GM19240 (cell line): ENCODE measurements around the gene PCNX2.
"Not testable (repeated sequence)": the region's sequence is repeated elsewhere in the genome, so short reads cannot be mapped to it uniquely, and the experiment has no call there.

ENCODE experiments used
- DNase-seq: peaks from one replicate; pipeline ENCODE4 v3.0.0; 2011; ENCODE audit warnings: low spot score; ENCODE audit not compliant: insufficient read length

Gene PCNX2

DNA sequence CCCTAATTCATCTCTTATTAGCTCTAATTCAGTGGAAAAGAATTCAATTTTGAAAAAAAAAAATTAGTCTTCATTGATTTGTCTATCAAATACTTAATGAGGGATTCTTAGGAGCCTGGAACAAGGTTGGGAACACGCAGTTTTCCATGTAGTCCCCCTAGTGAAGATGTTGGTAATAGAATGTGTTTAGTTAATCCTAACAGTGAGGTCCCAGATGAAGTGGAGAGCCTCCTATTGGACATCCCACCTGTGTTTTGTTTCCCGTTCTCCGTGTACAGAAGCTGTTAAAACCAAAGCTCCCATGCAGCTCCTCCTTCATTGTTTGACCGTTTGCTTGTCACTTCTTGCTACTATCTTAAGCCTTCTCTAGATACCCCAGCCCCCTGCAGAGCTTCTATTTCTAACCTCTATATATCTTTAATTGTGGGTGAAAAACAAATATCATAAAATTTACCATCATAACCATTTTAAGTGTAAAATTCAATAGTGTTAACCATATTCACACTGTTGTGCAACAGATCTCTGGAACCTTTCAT, 67.5 kb downstream of the PCNX2 start:
- no peak for DNase-seq

DNA sequence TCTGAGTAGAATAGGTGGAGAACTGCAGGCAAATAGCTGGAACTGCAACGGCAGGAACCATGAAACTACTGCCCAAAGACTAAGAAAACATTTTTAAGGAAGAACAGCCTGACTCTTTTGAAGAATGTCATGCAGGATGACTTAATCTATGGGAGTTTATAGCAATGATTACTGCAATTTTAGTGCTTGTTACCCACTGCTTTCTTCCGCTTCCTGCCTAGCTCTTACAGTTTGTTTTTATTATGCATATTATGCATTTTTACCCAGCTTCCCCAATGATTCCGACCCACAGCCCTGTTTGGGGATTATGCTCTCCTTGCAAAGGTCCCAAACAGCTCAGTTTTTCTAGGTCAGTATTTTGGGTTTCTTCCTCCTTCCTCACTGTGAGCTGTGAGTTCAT, 71.2 kb downstream of the PCNX2 start:
- no peak for DNase-seq

DNA sequence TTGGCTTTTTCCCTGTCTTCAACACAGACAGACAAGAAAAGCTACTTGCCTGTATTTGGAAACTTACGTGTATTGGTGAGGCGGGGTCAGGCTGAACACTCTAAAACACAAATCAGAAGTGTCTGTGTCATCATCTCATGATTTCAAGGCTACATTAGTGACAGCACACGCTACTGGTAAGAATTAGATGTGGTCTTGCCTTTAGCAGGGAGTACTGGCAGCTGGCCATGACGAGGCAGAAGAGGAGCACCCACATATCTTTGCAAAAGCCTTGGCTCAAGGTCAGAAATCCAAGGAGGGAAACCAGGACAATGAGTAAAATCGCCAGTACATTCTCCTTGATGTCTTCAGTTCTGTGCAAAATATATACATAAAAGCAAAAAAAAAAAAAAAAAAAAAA, 77.7 kb downstream of the PCNX2 start:
- no peak for DNase-seq

DNA sequence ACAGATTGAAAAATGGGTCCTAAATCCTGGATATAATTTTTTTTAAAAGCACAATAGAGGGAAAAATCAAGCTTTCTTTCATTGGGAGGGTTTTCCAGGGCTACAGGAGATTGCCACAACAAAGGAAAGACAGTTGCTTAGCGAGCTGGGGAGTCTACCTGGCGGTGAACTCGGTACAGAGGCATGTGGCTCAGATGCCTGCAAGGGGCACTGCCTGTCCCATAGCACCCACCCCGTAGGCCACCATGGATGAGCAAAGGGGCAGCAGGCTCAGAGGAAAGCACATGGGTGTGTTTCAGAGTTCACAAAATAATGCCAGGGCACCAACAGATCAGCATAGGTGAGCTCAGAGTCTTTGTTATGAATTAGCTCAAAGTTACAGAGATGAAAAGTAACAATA, 79.5 kb downstream of the PCNX2 start:
- no peak for DNase-seq

DNA sequence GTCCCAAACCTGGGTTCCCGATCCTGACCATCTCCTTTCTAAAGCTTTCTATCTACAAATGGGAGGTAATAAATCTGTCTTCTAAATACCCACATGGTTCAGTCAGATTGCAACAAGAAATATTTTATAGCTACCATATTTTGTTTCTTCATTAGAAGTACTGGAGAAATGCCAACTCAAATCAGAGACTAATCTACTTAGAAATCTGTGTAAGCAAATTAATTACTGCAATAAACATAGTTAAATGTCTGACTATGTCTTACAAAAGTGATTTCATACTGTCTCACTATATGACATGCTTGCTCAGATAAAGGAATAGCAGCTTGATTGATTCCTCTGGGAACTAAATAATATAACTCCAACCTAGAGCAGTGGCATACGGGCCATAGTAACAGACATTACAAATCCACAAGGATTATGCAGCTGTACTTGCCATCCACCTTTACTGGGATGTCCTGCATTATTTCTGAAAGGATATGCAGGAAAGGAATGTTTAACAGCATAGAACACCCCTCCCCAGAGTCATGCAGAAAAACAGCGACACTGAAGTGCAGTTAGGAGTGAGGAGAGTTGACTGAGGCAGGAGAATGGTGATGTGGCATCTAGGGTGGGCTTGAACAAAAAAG, 80.3 kb downstream of the PCNX2 start:
- no peak for DNase-seq

DNA sequence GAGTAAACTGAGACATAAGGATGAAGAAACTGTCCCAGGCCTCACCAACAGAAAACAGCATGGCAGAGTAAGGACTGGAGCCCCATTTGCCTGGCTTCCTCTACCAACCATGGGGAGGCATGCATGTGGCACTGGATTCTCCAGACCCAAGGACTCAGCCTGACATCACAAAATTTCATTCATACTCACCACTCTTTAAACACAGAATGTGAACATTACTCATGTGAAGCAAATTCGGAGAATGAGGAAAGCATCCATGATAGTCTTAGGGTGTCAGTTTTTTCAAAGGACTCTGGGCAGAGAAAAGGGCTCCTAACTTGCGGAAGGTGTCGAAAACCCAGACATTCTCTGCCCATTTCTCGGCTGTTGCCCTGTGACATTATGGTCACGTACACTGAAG, 83.9 kb downstream of the PCNX2 start:
- DNase-seq: no peak

DNA sequence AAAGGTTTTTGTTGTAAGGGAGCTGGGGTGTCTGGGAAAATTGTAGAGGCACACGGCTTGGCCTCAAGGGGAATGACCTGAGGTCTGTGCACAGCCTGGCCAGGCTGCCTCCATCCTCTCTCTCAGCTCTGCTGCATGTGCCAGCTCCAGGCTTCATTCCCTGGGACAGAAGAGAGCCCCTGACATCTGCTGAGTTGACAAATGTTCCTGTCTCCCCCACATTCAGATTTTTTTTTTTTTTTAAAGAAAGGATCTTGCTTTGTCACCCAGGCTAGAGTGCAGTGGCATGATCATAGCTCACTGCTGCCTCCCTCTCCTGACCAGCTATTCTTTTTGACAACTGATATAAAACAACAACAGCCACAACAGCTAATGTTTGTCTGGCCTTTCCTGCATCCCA, 84.4 kb downstream of the PCNX2 start:
- DNase-seq: no peak

DNA sequence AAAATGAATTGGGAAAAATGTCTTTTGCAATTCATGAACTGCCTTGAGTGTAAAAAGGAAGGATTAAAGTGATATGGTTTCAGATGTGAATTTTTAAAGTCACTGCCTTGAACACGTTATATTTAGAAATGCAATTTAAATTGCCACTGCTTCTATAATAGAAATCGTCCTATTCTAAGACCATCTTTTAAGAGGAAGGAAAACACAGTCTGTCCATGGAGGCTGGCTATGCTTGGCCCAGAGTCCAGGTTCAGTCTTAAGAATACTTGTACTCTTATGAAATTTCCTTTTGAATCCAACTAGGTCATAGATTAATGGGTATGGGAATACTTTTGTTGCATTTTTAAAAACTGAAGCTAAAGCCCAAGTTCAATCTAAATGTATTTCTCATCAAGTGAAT, 86.0 kb downstream of the PCNX2 start:
- DNase-seq: no peak

DNA sequence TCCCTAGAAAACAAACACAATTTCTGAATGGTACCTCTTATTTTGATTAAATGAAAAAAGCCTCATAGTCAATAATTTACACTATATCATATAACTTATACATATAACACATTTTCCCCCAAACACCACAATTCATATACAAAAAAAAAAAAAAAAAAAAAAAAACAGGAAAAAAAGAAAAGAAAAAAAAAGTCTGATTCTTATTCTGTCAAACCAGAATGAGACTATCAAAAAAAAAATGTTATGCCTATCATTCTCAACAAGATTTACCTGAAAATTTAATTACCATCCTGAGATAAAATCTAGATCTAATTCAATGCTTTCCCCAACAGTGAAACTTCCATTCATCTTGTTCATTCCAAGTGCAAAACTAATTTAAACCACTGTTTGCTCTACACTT, 86.8 kb downstream of the PCNX2 start:
- DNase-seq: no peak

DNA sequence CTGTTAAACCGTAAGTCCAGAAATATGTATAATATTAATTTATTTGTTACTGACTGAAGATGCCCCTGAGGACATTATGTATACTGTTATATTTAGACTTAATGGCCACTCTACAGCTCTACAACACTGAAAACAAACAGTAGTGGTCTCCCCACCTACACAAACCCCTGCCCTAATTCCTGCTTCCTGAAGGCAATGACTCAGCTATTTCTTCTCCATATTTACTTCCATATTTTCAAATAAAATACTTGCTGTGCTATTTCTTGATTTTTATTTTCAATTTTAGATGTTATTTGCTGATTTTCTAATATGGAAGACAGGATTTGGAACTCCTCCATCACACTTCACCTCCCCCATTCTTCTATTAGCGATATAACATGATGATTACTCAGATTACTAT, 97.6 kb downstream of the PCNX2 start:
- DNase-seq: no peak

DNA sequence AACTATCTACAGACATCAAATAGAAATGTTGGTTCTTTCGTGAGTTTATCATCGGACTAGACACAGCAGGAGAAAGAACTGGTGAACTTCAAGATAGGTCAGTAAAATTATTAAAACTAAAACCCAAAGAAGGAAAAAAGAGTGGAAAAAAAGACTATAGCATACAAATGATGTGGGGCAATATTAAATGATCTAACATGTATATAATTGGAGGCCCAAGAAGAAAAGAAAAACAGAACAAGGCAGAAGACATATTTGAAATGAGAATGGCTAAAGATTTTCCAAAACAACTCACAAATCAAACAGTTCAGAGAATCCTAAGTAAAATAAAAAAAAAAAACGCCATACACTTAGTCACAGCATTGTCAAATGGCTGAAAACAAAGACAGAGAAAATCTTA, 101.8 kb downstream of the PCNX2 start:
- no peak for DNase-seq

DNA sequence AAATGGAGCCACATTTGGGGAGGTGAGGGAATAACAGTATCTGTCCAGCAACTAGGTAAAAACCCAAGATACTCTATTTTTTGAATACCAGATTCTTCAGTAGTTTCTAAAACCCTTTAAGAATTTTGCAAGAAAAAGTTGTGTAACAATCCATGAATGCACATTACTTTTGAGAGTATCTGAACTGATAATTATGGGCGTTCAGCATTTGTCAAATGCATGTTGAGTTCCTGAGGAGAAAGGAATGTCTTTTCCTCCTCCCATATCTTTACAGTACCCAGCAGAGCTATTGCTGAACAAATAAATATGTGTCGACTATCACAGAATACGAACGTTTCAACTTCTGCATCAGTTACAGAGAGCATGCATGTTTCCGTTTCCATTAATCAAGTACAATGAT, 104.5 kb downstream of the PCNX2 start:
- no peak for DNase-seq

DNA sequence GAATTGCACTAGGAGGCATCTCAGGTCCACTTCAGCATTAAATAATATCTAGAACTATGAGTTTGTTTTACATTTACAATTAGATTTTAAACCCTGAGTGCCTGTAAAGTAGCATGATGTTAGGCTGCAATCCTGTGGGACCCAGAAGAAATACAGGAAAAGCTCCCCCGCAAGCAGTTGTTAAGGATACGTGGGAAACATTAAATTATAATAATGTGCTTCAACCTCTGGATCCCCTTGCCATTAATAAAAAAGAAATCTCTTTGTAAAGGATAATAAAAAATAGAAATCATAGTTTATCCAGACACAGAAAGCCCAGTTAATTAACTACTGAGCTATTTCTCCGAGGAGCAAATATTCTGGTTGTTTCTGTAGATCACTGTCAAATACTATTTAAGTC, 106.0 kb downstream of the PCNX2 start:
- no peak for DNase-seq

DNA sequence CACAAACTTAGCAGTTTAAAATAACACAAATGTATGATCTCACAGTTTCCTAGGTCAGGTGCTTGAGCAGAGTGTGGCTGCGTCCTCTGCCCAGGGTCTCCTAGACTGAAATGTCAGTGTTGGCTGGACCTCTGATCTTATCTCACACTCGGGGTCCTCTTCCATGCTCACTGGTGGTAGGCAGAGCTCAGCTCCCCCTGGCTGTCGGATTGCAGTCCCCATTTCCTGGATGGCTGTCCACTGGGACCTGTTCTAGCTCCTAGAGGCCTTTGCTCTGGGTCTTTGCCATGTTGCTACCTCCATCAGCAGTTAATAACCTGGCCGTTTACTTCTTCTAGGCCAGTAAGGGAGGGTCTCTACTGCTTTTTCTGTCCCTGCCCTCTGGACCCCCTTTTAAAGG, 107.5 kb downstream of the PCNX2 start:
- no peak for DNase-seq

DNA sequence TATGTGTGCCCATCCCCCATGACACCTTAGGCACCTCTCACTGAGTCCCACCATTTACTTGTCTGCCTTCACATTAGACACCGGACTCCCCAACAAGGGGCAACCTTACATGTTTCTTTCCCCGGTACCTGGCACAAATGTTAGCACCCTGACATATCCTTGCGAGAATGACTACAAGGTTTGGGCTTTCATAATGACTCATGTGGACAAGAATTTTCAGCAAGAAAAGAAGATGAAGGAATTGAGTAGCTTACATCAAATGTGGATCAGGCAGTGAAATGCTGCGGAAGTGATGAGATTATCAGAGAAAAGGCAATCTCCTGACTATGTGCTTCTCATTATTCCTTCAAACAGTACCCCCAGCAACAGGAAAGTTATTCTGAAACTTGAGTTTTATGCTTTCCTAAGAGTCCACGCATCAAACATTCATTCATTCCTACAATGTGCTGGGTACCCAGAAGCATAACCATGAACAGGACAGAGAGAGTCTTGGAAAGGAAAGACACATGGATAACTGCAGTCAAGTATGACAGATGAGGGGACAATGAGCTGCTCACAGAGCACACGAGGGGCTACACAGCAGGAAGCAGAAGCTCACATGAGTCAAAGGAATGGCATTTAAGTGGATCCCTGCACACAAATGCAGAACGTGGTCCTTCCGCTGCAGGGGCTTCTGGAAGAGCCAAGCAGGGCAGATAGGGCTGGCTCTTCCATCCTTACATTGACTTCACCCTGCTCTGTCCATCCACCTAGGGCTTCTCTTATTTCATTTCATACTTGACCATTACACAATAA, 112.1 kb downstream of the PCNX2 start:
- no peak for DNase-seq

DNA sequence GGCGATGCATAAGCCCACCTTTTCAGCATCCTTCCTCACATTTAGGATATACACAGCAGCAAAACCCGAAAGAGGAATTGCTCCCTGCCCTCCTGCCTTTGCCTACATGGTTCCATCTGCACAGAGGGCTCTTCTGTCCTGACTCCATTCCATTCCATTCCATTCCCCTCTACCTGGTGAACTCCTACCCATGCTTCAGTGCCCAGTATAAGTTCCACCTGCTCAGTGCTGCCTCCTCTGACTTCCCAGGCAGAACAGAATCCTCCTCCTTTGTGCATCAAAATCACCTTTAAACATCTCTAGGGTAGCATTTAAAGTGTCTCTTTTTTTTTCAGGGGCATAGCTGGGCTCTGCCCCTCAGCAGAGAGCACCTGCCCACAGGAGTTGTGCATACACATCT, 112.9 kb downstream of the PCNX2 start:
- no peak for DNase-seq

DNA sequence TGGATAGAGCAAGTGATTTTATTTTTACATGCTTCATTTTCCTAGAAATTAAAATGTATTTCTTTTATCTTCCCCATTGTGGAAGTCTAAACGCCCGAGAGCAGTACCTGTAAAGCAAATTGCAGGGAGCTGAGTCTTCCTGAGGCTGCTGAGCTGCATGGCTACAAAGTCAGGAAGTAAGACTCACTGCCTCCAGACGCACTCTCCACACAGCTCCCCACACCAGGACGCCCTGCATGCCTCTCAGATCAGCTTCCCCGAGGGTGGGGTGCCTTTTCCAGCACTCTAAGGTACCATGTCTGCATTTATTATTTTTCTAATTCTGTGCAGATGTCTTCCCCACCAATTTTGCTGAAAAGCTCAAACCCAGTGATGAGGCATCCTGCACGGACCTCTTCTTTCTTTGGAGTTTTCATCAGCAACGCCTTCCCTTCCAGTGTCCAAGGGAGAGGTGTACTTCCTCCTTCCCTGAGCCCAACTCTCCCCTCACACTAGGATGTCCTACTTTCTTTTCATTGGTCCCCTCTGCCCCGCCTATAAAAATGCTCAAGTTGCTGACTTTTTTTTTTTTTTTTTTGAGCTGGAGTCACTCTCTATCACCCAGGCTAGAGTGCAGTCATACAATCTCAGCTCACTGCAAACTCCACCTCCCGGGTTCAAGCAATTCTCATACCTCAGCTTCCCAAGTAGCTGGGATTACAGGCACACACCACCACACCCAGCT, 114.7 kb downstream of the PCNX2 start:
- no peak for DNase-seq

DNA sequence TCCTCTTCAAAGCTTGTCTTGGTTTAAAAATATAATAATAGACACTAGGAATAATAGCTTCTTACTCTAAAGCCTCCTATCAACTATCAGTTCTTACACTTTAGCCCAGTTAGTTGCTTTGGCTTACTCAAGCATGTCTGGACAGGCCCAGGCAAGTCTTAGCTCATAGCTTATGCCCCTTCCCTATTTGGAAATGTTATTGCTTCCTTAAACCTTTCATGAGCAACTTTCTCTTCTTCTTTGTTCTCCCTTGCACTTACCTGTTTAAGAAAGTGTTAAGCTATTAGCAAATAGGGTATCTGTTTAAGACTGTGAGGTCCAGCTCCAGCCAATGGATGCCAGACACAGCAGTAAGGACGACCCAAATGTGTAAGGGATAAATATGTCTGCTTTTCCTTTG, 115.9 kb downstream of the PCNX2 start:
- not testable (repeated sequence) for DNase-seq

DNA sequence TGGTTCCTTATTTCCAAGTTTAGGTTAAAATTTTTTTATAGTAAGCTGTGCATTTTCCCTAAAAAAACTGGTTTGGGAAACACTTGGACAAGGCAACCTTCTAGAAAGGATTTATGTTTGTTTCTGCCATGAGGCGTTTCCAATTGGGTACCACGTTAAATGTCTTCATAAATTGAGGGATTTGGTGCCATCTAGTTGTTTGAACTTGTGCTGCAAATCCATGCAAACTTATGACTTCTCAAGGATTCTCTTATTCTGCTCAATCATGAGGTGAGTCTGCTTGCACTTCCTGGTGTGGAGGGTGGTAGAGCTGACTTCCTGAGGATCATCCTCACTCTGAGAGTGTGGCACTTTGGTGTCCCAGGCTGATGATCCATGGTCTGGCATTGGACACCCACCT, 123.3 kb downstream of the PCNX2 start:
- DNase-seq: no peak

DNA sequence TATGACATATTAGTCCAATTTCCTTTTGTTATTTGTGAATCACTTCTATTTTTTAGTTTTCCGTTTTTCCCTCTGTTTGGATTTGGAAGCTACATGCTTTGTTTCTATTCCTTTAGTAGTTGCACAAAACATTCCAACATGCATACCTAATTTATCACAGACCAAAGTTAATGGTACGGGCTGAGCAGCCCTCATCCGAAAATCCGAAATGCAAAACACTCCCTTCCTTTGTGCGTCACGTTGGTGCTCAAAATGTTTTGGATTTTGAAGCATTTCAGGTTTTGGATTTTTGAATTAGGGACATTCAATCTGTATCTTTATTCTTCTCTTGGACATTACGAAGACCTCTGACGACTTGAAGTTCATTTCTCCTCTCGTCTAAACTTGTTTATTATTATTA, 124.8 kb downstream of the PCNX2 start:
- no peak for DNase-seq

DNA sequence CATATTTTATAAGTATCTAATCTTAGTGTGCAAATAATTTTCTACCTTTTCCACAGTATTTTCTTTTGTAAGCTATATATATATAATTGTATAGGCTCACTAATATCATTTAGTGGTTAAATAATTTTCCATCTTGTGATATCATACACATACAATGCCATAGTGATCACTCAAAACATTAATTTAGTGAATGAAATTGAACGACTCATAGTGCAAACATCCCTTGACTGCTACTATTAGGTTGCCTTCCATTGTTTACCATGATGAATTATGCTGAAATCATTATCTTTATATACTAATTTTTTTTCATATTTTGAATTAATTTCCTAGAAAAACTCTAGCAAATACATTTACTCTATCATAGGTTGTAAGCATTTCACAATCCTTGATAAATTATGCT, 127.1 kb downstream of the PCNX2 start:
- DNase-seq: no peak

DNA sequence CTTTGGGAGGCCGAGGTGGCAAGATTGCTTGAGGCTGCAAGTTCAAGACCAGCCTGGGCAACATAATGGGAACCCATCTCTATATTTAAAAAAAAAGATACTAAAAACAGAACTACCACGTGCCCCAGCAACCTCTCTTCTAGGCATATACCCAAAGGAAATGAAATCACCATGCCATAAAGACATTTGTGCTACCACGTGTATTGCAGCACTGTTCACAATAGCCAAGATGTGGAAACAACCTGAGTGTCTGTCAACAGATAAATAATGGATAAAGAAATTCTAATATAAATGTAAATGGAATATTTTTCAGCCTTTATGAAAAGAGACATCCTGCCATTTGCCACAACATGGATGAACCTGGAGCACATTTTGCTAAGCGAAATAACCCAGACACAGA, 128.6 kb downstream of the PCNX2 start:
- DNase-seq: no peak
